ENCODE measurements around the gene KLRF2.

KLRF2 gene

GRCh38 chr12:9940375-9940774 lies 59.1 kb downstream of the KLRF2 start:
- no peak for DNase-seq

DNA sequence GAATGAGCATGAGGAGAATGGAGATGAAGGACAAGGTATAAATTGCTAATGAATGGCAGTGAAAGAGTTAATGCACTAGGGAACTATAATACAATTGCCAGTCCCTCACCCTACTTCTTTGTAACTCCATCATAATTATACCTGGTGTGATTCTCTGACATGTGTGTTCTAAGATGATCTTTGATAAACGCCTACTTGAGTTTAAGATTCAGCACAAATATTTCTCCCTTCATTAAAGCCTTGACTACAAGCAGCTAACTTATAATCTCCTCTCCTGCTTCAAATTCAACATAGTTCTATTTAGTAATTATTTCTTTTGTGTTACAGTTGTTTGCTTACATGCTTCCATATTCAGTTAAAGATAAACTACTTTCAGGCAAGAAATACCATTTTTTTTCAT lies 60.5 kb downstream of the KLRF2 start:
- no peak for DNase-seq

- DNase-seq = no peak
These were observed 62.0 kb downstream of the KLRF2 start for GRCh38 chr12:9943240-9943639.

- no peak for DNase-seq
These were observed 63.1 kb downstream of the KLRF2 start for GRCh38 chr12:9944391-9944790.

All from NCI-H187 treated with DMSO at 0.1 percent for 48 hours (cell line).